Sigmoid colon (tissue), 7 donors: ENCODE data around the gene NANOS2. TPM values are rescaled to one million over a fixed set of nuclear protein-coding genes. Genes with fewer than 3 reads are reported as not detected.

Experiments
- DNase-seq: peaks from one replicate; pipeline ENCODE4 v3.0.0-alpha.2; 2019
- H3K27ac ChIP-seq, 4 donors: fragments of 200-600 bp; sonication (generic); one replicate each; pipeline ENCODE4 v1.5.1; 2016 to 2019; ENCODE audit warnings: mild to moderate bottlenecking in 1 of 4
- H3K27me3 ChIP-seq, 3 donors: fragments of 200-600 bp; sonication (generic); one replicate each; pipeline ENCODE4 v1.5.1; 2019; ENCODE audit warnings: mild to moderate bottlenecking in 1 of 3
- H3K36me3 ChIP-seq, 4 donors: fragments of 200-600 bp; sonication (generic); one replicate each; pipeline ENCODE4 v1.5.1; 2016 to 2019
- H3K4me1 ChIP-seq, 4 donors: fragments of 200-600 bp; sonication (generic); one replicate each; pipeline ENCODE4 v1.5.1; 2017 to 2019
- H3K4me3 ChIP-seq, 4 donors: fragments of 200-600 bp; sonication (generic); one replicate each; pipeline ENCODE4 v1.5.1; 2017 to 2019; ENCODE audit warnings: mild to moderate bottlenecking in 2 of 4, moderate library complexity in 1 of 4
- H3K9me3 ChIP-seq, 4 donors: fragments of 200-600 bp in 3 of 4; sonication (generic) in 3 of 4; one replicate each; pipeline versions ENCODE4 v1.5.1 to v1.6.1; 2013 to 2019
- EP300 ChIP-seq, 4 donors: sonication (generic); formaldehyde crosslinking; IDR thresholded peaks; one replicate each; pipeline ENCODE4 v1.6.1; 2017; ENCODE audit warnings: antibody characterized with exemption in 4 of 4
- POLR2A ChIP-seq, 2 donors: fragments of 450-650 bp; IDR thresholded peaks; one replicate each; pipeline ENCODE4 v1.6.1; 2016; ENCODE audit warnings: antibody characterized with exemption in 2 of 2, mild to moderate bottlenecking in 2 of 2, moderate library complexity in 2 of 2
- POLR2AphosphoS5 ChIP-seq, 4 donors: sonication (generic); formaldehyde crosslinking; IDR thresholded peaks; one replicate each; pipeline ENCODE4 v1.6.1; 2017; ENCODE audit warnings: antibody characterized with exemption in 4 of 4
- WGBS, 2 donors: extraction: QIAGEN DNeasy Blood & Tissue Kit; methylation state at CpG; one replicate each; pipeline ENCODE4 v1.1.7; 2013; 5-methylcytosine and 5-hydroxymethylcytosine counted together
- intact Hi-C: fragments of 100-400 bp; cut with DNase I; formaldehyde crosslinking; loops from one replicate; pipeline ENCODE4 v1.15.1; 2023
- polyA plus RNA-seq, 3 donors: library from polyadenylated mRNA; stranded (reverse); fragments of 200-250 nt; gene quantifications; one replicate each; pipeline ENCODE4 v1.2.3, GENCODE V29; 2013
- total RNA-seq, 4 donors: library from RNA; depleted of rRNA; stranded (reverse); fragments of >200 nt; gene quantifications; one replicate each; pipeline ENCODE4 v1.1.0, GENCODE V29; 2016
- TF ChIP-seq, protein P1 (sequence below), 4 experiments: fragments of 450-650 bp in 3 of 4; fragments of 200-600 bp in 1 of 4; IDR thresholded peaks; one replicate each; pipeline ENCODE4 v1.5.1; 2016 to 2019; ENCODE audit warnings: antibody characterized with exemption in 4 of 4, mild to moderate bottlenecking in 3 of 4, moderate library complexity in 2 of 4
- donor health status: healthy with polysubstance abuse.
- donor health status: Bipolar disorder and iron deficiency.
- donor health status: healthy.

NANOS2 gene
- total RNA-seq (not detected), polyA plus RNA-seq (under 1 TPM in 2 of 3 donors, not detected in 1; 0.46 to 0.60 TPM)

DNA sequence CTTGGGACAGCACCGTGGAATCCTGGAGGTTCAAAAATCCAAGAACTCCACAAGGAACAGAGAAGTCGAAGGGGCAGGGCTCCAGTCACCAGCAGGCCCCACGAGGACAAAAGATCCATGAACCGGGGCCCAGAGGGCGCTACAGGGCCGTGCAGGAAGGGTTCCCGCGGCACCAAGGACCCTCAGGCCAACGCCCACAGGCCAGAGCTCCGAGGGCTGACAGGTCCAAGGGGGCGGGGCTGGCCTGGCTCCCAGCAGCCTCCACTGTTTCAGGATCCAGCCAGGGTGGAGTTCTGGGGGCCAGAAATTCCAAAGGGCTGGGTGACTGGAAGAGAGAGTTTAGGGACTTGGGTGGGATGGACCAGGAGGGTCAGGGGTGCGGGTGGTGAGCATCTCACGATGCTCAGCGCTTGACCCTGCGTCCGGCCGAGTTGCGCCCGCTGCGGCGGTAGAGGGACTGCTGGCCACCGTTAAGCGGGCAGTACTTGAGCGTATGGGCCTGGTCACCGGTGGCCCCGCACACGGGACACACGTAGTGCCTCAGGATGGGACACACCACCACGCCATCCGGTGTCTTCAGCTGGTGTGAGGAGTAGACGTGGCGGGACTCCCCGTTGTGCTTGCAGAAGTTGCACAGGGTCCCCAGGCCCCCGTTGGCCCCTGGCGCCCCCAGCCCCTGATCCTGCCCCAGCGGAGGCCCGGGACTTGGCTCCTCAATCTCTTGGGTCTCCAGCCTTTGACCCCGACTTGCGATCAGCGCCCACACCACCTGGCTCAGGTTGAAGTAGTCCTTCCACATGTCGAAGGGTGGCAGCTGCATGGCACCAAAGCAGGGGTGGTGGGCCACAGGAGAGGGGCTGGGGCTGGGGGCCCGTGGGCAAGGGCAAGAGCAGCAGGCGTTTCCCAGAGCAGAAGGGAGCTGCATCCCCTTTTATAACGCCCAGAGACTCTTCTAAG is at the start of gene NANOS2:
Gene NANOS2, minus strand, starts transcription at position 905 of the 957 bp plus-strand sequence. Its CDS starts 85 bp downstream, at position 820.
- TF ChIP-seq EP300 (IDR thresholded peaks at IDR 0.05) (no peak), POLR2AphosphoS5 (IDR thresholded peaks at IDR 0.05) (no peak), POLR2A (IDR thresholded peaks at IDR 0.05) (no peak)
- TF ChIP-seq, protein P1, sequence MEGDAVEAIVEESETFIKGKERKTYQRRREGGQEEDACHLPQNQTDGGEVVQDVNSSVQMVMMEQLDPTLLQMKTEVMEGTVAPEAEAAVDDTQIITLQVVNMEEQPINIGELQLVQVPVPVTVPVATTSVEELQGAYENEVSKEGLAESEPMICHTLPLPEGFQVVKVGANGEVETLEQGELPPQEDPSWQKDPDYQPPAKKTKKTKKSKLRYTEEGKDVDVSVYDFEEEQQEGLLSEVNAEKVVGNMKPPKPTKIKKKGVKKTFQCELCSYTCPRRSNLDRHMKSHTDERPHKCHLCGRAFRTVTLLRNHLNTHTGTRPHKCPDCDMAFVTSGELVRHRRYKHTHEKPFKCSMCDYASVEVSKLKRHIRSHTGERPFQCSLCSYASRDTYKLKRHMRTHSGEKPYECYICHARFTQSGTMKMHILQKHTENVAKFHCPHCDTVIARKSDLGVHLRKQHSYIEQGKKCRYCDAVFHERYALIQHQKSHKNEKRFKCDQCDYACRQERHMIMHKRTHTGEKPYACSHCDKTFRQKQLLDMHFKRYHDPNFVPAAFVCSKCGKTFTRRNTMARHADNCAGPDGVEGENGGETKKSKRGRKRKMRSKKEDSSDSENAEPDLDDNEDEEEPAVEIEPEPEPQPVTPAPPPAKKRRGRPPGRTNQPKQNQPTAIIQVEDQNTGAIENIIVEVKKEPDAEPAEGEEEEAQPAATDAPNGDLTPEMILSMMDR (IDR thresholded peaks at IDR 0.05): no peak
- no peak for DNase-seq
- Histone ChIP-seq H3K27ac (no peak within 1 kb of the TSS), H3K4me3 (no peak within 1 kb of the TSS), H3K36me3 (no peaks in the 10 kb centered on the region), H3K27me3 (peaks cover 0 to 51% (median 21%) of the 10 kb centered on the region in 3 donors), H3K9me3 (no peaks in the 10 kb centered on the region), H3K4me1 (no peaks in the 10 kb centered on the region)
- WGBS, 2 donors: 65 to 66% methylated on average over 44 of the region's 44 CpGs
- intact Hi-C loops: no loop called here

DNA sequence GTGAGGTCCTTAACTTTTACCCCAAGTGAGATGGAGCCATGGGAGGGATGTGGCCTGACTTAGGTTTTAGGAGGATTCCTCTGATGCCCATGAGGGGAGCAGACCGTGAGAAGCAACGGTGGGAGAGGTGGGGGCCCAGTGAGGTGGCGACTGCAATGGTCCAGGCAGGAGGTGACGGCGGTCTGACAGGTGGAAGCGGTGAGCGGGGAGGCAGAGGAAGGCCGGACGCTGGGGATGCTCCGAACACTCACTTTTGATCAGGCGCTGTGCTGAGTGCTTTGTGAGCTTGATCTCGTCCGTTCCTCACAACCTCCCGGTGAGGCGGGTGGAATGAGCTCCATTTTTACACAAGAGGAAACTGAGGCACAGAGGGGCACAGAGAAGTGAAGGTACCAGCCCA is 47.4 kb upstream of the NANOS2 start:
- H3K9me3 ChIP-seq: no peaks in the 10 kb centered on the region
- H3K36me3 ChIP-seq: no peaks in the 10 kb centered on the region
- WGBS, 2 donors: 80 to 86% methylated on average over 15 of the region's 15 CpGs
- H3K4me3 ChIP-seq: no peak overlapping the region
- H3K27me3 ChIP-seq: peaks cover 0 to 43% (median 12%) of the 10 kb centered on the region in 3 donors
- no peak for TF ChIP-seq POLR2A (IDR thresholded peaks at IDR 0.05)
- no peak for TF ChIP-seq EP300 (IDR thresholded peaks at IDR 0.05)
- no peak for TF ChIP-seq POLR2AphosphoS5 (IDR thresholded peaks at IDR 0.05)
- TF ChIP-seq, protein P1 (IDR thresholded peaks at IDR 0.05): no peak
- no peak for DNase-seq
- no peak overlapping the region for H3K27ac ChIP-seq
- H3K4me1 ChIP-seq: no peaks in the 10 kb centered on the region
- intact Hi-C loops: no loop called here

DNA sequence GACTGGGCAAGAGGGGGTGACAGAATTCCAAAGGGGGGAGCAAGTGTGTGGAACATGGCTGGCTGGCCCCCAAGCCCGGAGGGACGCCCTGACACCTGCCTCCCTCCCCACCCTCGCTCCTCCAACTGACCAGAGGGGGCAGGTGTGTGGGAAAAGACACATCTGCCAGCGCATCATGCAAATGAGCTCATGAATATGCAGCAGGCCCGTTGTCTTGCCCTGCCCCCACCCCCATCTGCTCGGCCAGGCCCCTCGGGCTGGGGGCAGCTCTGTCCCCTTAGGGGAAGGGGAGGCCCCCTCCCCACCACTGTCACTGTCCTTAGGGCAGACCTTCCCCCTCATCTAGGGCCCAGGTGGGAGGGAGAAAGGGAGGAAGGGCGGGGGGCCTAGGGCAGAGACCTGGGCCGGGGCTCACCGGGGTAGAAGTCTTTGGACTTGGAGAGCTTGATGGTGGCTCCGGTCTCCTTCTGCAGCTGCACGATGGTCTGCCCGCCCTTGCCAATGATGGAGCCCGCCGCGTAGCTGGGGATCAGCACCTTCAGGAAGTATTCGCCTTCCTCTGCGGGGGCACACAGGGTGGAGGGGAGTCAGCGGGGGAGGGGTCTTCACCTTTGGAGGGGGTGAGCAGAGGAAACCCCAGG is 46.1 kb upstream of the NANOS2 start:
- no peaks in the 10 kb centered on the region for H3K9me3 ChIP-seq
- intact Hi-C loops: no loop called here
- H3K4me3 ChIP-seq: no peak overlapping the region
- H3K4me1 ChIP-seq: no peaks in the 10 kb centered on the region
- WGBS, 2 donors: 18 to 19% methylated on average over 19 of the region's 19 CpGs
- peaks cover 0 to 42% (median 17%) of the 10 kb centered on the region in 3 donors for H3K27me3 ChIP-seq
- TF ChIP-seq POLR2A (IDR thresholded peaks at IDR 0.05): no peak
- TF ChIP-seq EP300 (IDR thresholded peaks at IDR 0.05): no peak
- TF ChIP-seq, protein P1 (IDR thresholded peaks at IDR 0.05): no peak
- no peak for TF ChIP-seq POLR2AphosphoS5 (IDR thresholded peaks at IDR 0.05)
- DNase-seq: no peak
- H3K36me3 ChIP-seq: no peaks in the 10 kb centered on the region
- H3K27ac ChIP-seq: no peak overlapping the region

DNA sequence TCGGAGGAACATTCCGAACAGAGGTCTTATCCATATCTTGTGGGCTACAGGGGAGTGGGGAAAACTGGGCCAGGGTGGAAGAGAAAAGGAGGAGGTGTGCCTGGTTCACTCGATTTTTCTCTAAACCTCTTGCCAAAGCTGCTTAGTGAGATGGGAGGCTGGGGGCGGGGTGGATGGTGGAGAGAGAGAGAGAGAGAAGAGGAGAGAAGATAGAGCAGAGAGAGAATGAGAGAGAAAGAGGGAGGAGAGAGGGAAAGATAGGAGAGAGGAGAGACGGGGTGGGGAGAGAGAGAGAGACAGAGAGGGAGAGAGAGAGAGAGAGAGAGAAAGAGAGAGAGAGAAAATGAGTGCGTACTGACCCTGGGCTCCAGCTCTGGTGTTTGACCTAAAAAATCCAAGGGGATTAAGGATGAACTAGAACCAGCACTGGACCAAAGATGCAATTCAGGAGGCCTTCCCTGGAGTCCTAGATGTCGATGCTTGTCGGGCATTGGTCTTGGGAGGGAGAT is 45.0 kb upstream of the NANOS2 start:
- no peak for DNase-seq
- no peaks in the 10 kb centered on the region for H3K4me1 ChIP-seq
- H3K4me3 ChIP-seq: no peak overlapping the region
- H3K36me3 ChIP-seq: no peaks in the 10 kb centered on the region
- intact Hi-C loops: no loop called here
- no peaks in the 10 kb centered on the region for H3K9me3 ChIP-seq
- no peak for TF ChIP-seq POLR2A (IDR thresholded peaks at IDR 0.05)
- no peak for TF ChIP-seq POLR2AphosphoS5 (IDR thresholded peaks at IDR 0.05)
- TF ChIP-seq, protein P1 (IDR thresholded peaks at IDR 0.05): no peak
- no peak for TF ChIP-seq EP300 (IDR thresholded peaks at IDR 0.05)
- H3K27me3 ChIP-seq: peaks cover 0 to 46% (median 23%) of the 10 kb centered on the region in 3 donors
- H3K27ac ChIP-seq: no peak overlapping the region
- WGBS, 2 donors: 67 to 77% methylated on average over 8 of the region's 8 CpGs
